SK-N-SH (cell line): Measurements from ENCODE around the gene MCM3AP. TPM values are rescaled to one million over a fixed set of nuclear protein-coding genes. Genes with fewer than 3 reads are reported as not detected.

ENCODE experiments used
- CTCF ChIA-PET: fragments of 300-600, 350-600 bp; formaldehyde crosslinking; extraction: SDS; loops from one replicate; lab custom pipeline; 2021; lab: Yijun Ruan, JAX
- POLR2A ChIA-PET: fragments of 350-600 bp; sonication (Branson Sonifier 250); formaldehyde crosslinking; extraction: SDS; loops from one replicate; lab custom pipeline; 2020; ENCODE audit warnings: antibody characterized with exemption, inconsistent platforms; lab: Yijun Ruan, JAX
- DNase-seq: peaks from one replicate; pipeline ENCODE4 v3.0.0; 2012
- H2AFZ ChIP-seq: fragments of 200-600 bp; sonication (generic); 2 replicates; pipeline ENCODE4 v1.8.1; 2016; ENCODE audit warnings: antibody characterized with exemption, mild to moderate bottlenecking, low read depth
- H3F3A ChIP-seq: fragments of 200-600 bp; sonication (generic); replicated peaks from 2 replicates; pipeline ENCODE3; 2016; ENCODE audit warnings: antibody characterized with exemption, mild to moderate bottlenecking; ENCODE audit not compliant: insufficient read depth
- H3K27ac ChIP-seq, 2 experiments: fragments of 200-500 bp in 1 of 2; fragments of 200-600 bp in 1 of 2; sonication (Bioruptor generic) in 1 of 2; sonication (generic), shearing (Covaris generic) in 1 of 2; 2 replicates each; pipeline versions ENCODE4 v1.5.1 to v1.6.1; 2014 to 2016; ENCODE audit warnings: low read depth in 2 of 2, inconsistent platforms in 1 of 2, low read length in 1 of 2, mild to moderate bottlenecking in 1 of 2, mixed read lengths in 1 of 2
- H3K27me3 ChIP-seq: fragments of 200-600 bp; sonication (generic), shearing (Covaris generic); 2 replicates; pipeline ENCODE4 v1.6.1; 2016; ENCODE audit warnings: mixed run types; ENCODE audit not compliant: insufficient read depth
- H3K36me3 ChIP-seq, 2 experiments: fragments of 200-500 bp in 1 of 2; fragments of 200-600 bp in 1 of 2; sonication (Bioruptor generic) in 1 of 2; sonication (generic) in 1 of 2; replicated peaks in 1 of 2; 2 replicates each; pipeline versions ENCODE3 to v1.5.1; 2014 to 2016; ENCODE audit warnings: low read length in 1 of 2, mild to moderate bottlenecking in 1 of 2; ENCODE audit not compliant: insufficient read depth in 2 of 2, control insufficient read depth in 1 of 2
- H3K4me1 ChIP-seq, 2 experiments: fragments of 200-500 bp in 1 of 2; fragments of 200-600 bp in 1 of 2; sonication (Bioruptor generic) in 1 of 2; sonication (generic), shearing (Covaris generic) in 1 of 2; 2 replicates each; pipeline versions ENCODE4 v1.5.1 to v1.6.1; 2014 to 2016; ENCODE audit warnings: low read depth in 1 of 2, low read length in 1 of 2, mixed run types in 1 of 2; ENCODE audit not compliant: insufficient read depth in 2 of 2, control insufficient read depth in 1 of 2
- H3K4me2 ChIP-seq: fragments of 200-600 bp; sonication (generic), shearing (Covaris generic); 2 replicates; pipeline ENCODE4 v1.6.1; 2017; ENCODE audit warnings: mixed run types
- H3K4me3 ChIP-seq, 2 experiments: fragments of 200-500 bp in 1 of 2; fragments of 200-600 bp in 1 of 2; sonication (Bioruptor generic) in 1 of 2; sonication (generic), shearing (Covaris generic) in 1 of 2; 2 replicates each; pipeline versions ENCODE4 v1.5.1 to v1.8.1; 2014 to 2016; ENCODE audit warnings: low read depth in 2 of 2, inconsistent platforms in 1 of 2, low read length in 1 of 2, mild to moderate bottlenecking in 1 of 2, mixed read lengths in 1 of 2, moderate library complexity in 1 of 2
- H3K79me2 ChIP-seq: fragments of 200-600 bp; sonication (generic); 2 replicates; pipeline ENCODE4 v1.8.1; 2017; ENCODE audit warnings: mild to moderate bottlenecking; ENCODE audit not compliant: insufficient read depth
- H3K9ac ChIP-seq: fragments of 200-600 bp; sonication (generic); 2 replicates; pipeline ENCODE4 v1.6.1; 2017; ENCODE audit warnings: mixed run types
- H3K9me2 ChIP-seq: fragments of 200-600 bp; sonication (generic); 2 replicates; pipeline ENCODE4 v1.6.1; 2017; ENCODE audit warnings: mixed run types
- H3K9me3 ChIP-seq: fragments of 200-600 bp; sonication (generic); 2 replicates; pipeline ENCODE4 v1.6.1; 2017; ENCODE audit warnings: mixed run types, mild to moderate bottlenecking, moderate library complexity
- H4K20me1 ChIP-seq: fragments of 200-600 bp; sonication (generic); 2 replicates; pipeline ENCODE4 v1.6.1; 2017; ENCODE audit warnings: mild to moderate bottlenecking, mixed run types; ENCODE audit not compliant: insufficient read depth
- EZH2phosphoT487 ChIP-seq: fragments of 200-600 bp; sonication (generic); IDR thresholded peaks from 2 replicates; pipeline ENCODE4 v1.6.1; 2017; ENCODE audit warnings: low read depth, mixed run types, mild to moderate bottlenecking, antibody characterized with exemption, moderate library complexity, borderline replicate concordance
- FOXJ3 ChIP-seq: sonication (generic); formaldehyde crosslinking; IDR thresholded peaks from 2 replicates; pipeline ENCODE4 v1.5.1; 2020; ENCODE audit warnings: mild to moderate bottlenecking, missing genetic modification reagents
- FOXM1 ChIP-seq: IDR thresholded peaks from 2 replicates; pipeline ENCODE4 v1.4.0; 2012; ENCODE audit warnings: low read depth, mild to moderate bottlenecking
- NFIC ChIP-seq: IDR thresholded peaks from 2 replicates; pipeline ENCODE4 v1.4.0; 2012; ENCODE audit warnings: borderline replicate concordance
- NRF1 ChIP-seq: IDR thresholded peaks from 2 replicates; pipeline ENCODE4 v1.6.1; 2012; ENCODE audit warnings: low read depth, mild to moderate bottlenecking, low read length
- RCOR1 ChIP-seq: fragments of 150-350 bp; IDR thresholded peaks from 2 replicates; pipeline ENCODE4 v1.6.1; 2017; ENCODE audit warnings: antibody characterized with exemption, low read length
- SIN3A ChIP-seq: IDR thresholded peaks from 2 replicates; pipeline ENCODE4 v1.6.1; 2012; ENCODE audit warnings: low read depth, mild to moderate bottlenecking, low read length, moderate library complexity, borderline replicate concordance
- SMC3 ChIP-seq: IDR thresholded peaks from 2 replicates; pipeline ENCODE4 v1.6.1; 2012; ENCODE audit warnings: low read depth, low read length, improper control_type of control experiment
- TEAD4 ChIP-seq: IDR thresholded peaks from 2 replicates; pipeline ENCODE4 v1.4.0; 2012; ENCODE audit warnings: mild to moderate bottlenecking, borderline replicate concordance; ENCODE audit not compliant: insufficient read depth
- YY1 ChIP-seq: IDR thresholded peaks from 2 replicates; pipeline ENCODE4 v1.4.0; 2012; ENCODE audit warnings: low read depth, mild to moderate bottlenecking
- WGBS: methylation state at CpG from one replicate; pipeline ENCODE4 v1.1.6; 2017; ENCODE audit warnings: low lambda C conversion rate; 5-methylcytosine and 5-hydroxymethylcytosine counted together
- polyA plus RNA-seq, 3 experiments: library from polyadenylated mRNA; depleted of rRNA; stranded (reverse); fragments of >200 nt; gene quantifications; 2 replicates each; pipeline ENCODE4 v1.2.3, GENCODE V29; 2012
- TF ChIP-seq, protein P1 (sequence below): IDR thresholded peaks from 2 replicates; pipeline ENCODE4 v1.6.1; 2012; ENCODE audit warnings: mild to moderate bottlenecking, low read depth, low read length, moderate library complexity
- TF ChIP-seq, protein P2 (sequence below): fragments of 150-350 bp; IDR thresholded peaks from 2 replicates; pipeline ENCODE4 v1.6.1; 2016; ENCODE audit warnings: mild to moderate bottlenecking, low read depth, low read length
- TF ChIP-seq, protein P3 (sequence below): fragments of 150-350 bp; IDR thresholded peaks from 2 replicates; pipeline ENCODE4 v1.6.1; 2017; ENCODE audit warnings: antibody characterized with exemption, low read length, low read depth, borderline replicate concordance
- TF ChIP-seq, protein P4 (sequence below): IDR thresholded peaks from 2 replicates; pipeline ENCODE4 v1.4.0; 2012; ENCODE audit warnings: low read depth, borderline replicate concordance

MCM3AP gene
- polyA plus RNA-seq, 1 of the 3 experiments (the other 2 are of a cell fraction), result 42.9 TPM

- no peak for TF ChIP-seq SIN3A
- no peak for TF ChIP-seq NRF1
- TF ChIP-seq TEAD4, result no peak
- TF ChIP-seq RCOR1, result no peak
- TF ChIP-seq YY1, result no peak
- TF ChIP-seq NFIC, result no peak
- no peak for TF ChIP-seq EZH2phosphoT487
- TF ChIP-seq, protein P1, sequence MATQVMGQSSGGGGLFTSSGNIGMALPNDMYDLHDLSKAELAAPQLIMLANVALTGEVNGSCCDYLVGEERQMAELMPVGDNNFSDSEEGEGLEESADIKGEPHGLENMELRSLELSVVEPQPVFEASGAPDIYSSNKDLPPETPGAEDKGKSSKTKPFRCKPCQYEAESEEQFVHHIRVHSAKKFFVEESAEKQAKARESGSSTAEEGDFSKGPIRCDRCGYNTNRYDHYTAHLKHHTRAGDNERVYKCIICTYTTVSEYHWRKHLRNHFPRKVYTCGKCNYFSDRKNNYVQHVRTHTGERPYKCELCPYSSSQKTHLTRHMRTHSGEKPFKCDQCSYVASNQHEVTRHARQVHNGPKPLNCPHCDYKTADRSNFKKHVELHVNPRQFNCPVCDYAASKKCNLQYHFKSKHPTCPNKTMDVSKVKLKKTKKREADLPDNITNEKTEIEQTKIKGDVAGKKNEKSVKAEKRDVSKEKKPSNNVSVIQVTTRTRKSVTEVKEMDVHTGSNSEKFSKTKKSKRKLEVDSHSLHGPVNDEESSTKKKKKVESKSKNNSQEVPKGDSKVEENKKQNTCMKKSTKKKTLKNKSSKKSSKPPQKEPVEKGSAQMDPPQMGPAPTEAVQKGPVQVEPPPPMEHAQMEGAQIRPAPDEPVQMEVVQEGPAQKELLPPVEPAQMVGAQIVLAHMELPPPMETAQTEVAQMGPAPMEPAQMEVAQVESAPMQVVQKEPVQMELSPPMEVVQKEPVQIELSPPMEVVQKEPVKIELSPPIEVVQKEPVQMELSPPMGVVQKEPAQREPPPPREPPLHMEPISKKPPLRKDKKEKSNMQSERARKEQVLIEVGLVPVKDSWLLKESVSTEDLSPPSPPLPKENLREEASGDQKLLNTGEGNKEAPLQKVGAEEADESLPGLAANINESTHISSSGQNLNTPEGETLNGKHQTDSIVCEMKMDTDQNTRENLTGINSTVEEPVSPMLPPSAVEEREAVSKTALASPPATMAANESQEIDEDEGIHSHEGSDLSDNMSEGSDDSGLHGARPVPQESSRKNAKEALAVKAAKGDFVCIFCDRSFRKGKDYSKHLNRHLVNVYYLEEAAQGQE, result no peak
- no peak for TF ChIP-seq SMC3
These were observed 77.4 kb downstream of the MCM3AP start (continued) for GRCh38 chr21:46207920-46208591.

GRCh38 chr21:46207006-46207919 lies 78.1 kb downstream of the MCM3AP start:
- TF ChIP-seq, protein P2, sequence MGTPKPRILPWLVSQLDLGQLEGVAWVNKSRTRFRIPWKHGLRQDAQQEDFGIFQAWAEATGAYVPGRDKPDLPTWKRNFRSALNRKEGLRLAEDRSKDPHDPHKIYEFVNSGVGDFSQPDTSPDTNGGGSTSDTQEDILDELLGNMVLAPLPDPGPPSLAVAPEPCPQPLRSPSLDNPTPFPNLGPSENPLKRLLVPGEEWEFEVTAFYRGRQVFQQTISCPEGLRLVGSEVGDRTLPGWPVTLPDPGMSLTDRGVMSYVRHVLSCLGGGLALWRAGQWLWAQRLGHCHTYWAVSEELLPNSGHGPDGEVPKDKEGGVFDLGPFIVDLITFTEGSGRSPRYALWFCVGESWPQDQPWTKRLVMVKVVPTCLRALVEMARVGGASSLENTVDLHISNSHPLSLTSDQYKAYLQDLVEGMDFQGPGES, result no peak
- TF ChIP-seq, protein P3, sequence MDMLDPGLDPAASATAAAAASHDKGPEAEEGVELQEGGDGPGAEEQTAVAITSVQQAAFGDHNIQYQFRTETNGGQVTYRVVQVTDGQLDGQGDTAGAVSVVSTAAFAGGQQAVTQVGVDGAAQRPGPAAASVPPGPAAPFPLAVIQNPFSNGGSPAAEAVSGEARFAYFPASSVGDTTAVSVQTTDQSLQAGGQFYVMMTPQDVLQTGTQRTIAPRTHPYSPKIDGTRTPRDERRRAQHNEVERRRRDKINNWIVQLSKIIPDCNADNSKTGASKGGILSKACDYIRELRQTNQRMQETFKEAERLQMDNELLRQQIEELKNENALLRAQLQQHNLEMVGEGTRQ, result no peak
- TF ChIP-seq, protein P4, sequence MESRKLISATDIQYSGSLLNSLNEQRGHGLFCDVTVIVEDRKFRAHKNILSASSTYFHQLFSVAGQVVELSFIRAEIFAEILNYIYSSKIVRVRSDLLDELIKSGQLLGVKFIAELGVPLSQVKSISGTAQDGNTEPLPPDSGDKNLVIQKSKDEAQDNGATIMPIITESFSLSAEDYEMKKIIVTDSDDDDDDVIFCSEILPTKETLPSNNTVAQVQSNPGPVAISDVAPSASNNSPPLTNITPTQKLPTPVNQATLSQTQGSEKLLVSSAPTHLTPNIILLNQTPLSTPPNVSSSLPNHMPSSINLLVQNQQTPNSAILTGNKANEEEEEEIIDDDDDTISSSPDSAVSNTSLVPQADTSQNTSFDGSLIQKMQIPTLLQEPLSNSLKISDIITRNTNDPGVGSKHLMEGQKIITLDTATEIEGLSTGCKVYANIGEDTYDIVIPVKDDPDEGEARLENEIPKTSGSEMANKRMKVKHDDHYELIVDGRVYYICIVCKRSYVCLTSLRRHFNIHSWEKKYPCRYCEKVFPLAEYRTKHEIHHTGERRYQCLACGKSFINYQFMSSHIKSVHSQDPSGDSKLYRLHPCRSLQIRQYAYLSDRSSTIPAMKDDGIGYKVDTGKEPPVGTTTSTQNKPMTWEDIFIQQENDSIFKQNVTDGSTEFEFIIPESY, result no peak
- TF ChIP-seq FOXJ3 (CRISPR knock-in tag) (no peak), FOXM1 (no peak)
- WGBS, result 100% methylated on average over 1 of the region's 21 CpGs
- no peak overlapping the region for H2AFZ ChIP-seq
- no peak overlapping the region for H3K4me2 ChIP-seq
- peaks cover 3% of the 10 kb centered on the region for H3F3A ChIP-seq
- H3K4me1 ChIP-seq, result no peaks in the 10 kb centered on the region
- no peaks in the 10 kb centered on the region for H4K20me1 ChIP-seq
- CTCF ChIA-PET, result no interaction called here
- H3K27me3 ChIP-seq, result no peaks in the 10 kb centered on the region
- H3K79me2 ChIP-seq, result no peaks in the 10 kb centered on the region
- no peak overlapping the region for H3K4me3 ChIP-seq
- H3K36me3 ChIP-seq, result peaks cover 7 to 39% of the 10 kb centered on the region in 2 experiments
- H3K9ac ChIP-seq, result no peak overlapping the region
- no peak for DNase-seq
- H3K9me3 ChIP-seq, result no peaks in the 10 kb centered on the region
- H3K27ac ChIP-seq, result no peak overlapping the region
- H3K9me2 ChIP-seq, result no peaks in the 10 kb centered on the region
- POLR2A ChIA-PET, result interaction anchor here (1.3 kb wide), 1 partner anchor 13 kb away, joined by 3 read pairs; no protein-coding TSS in a partner anchor
